Kidney (tissue), 14 donors: ENCODE results near the gene MAEA. TPM values are rescaled to one million over a fixed set of nuclear protein-coding genes. Genes with fewer than 3 reads are reported as not detected.
A peak's percentile ranks its signal among the peaks of the same experiment; 100 is the strongest.

Experiments used
- DNase-seq, 5 donors: peaks; one replicate each; pipeline ENCODE4 v3.0.0-alpha.2; 2013 to 2020
- FAIRE-seq: peaks from 2 replicates; lab custom pipeline; 2012; peaks lifted over from hg19 to GRCh38; lab: Jason Lieb, UNC
- H3K27ac ChIP-seq, 2 donors: one replicate each; pipeline ENCODE4 v1.7.0; 2013; ENCODE audit warnings: low read depth in 2 of 2, low read length in 2 of 2, inconsistent platforms in 1 of 2
- H3K27me3 ChIP-seq: one replicate; pipeline ENCODE4 v1.7.1; 2013; ENCODE audit warnings: low read length, inconsistent platforms; ENCODE audit not compliant: control insufficient read depth, insufficient read depth
- H3K36me3 ChIP-seq, 3 donors: one replicate each; pipeline versions ENCODE4 v1.7.0 to v1.7.1; 2013; ENCODE audit warnings: low read length in 3 of 3, control low read depth in 1 of 3, inconsistent platforms in 1 of 3; ENCODE audit not compliant: insufficient read depth in 3 of 3, control insufficient read depth in 2 of 3
- H3K4me1 ChIP-seq, 3 donors: one replicate each; pipeline versions ENCODE4 v1.7.0 to v1.7.1; 2013; ENCODE audit warnings: low read length in 3 of 3, inconsistent platforms in 1 of 3, low read depth in 1 of 3; ENCODE audit not compliant: control insufficient read depth in 2 of 3, insufficient read depth in 2 of 3
- H3K4me3 ChIP-seq, 3 donors: one replicate each; pipeline versions ENCODE4 v1.7.0 to v1.8.1; 2013; ENCODE audit warnings: low read length in 3 of 3, control low read depth in 1 of 3, inconsistent platforms in 1 of 3
- H3K9ac ChIP-seq, 3 donors: one replicate each; pipeline versions ENCODE4 v1.7.0 to v1.7.1; 2013; ENCODE audit warnings: low read length in 3 of 3, control low read depth in 1 of 3, inconsistent platforms in 1 of 3
- H3K9me3 ChIP-seq, 3 donors: one replicate each; pipeline versions ENCODE4 v1.7.0 to v1.7.1; 2013; ENCODE audit warnings: low read length in 3 of 3, control low read depth in 1 of 3, inconsistent platforms in 1 of 3; ENCODE audit not compliant: control insufficient read depth in 2 of 3, insufficient read depth in 1 of 3
- intact Hi-C: fragments of 100-400 bp; cut with DNase I; formaldehyde crosslinking; loops from one replicate; pipeline ENCODE4 v1.11.1; 2022
- polyA plus RNA-seq: library from polyadenylated mRNA; stranded (reverse); fragments of 350-450 nt; fragmentation: Illumina TruSeq; extraction: RNeasy Lipid Tissue Mini Kit (QIAGEN cat#74804); gene quantifications from one replicate; pipeline ENCODE4 v1.2.3, GENCODE V29; 2014; ENCODE audit warnings: low read depth, low replicate concordance; ENCODE audit not compliant: insufficient read depth
- total RNA-seq: library from RNA; stranded (reverse); fragmentation: NEBNext Ultra II Directional; extraction: Animal tissue kit (Norgen Biotek cat#: 25700); gene quantifications from one replicate; pipeline ENCODE4 v1.2.1, GENCODE V29; 2021
- TF ChIP-seq, protein P1 (sequence below): IDR thresholded peaks from 3 replicates; pipeline ENCODE4 v1.5.1; 2012; ENCODE audit warnings: mild to moderate bottlenecking, moderate library complexity, borderline replicate concordance; ENCODE audit not compliant: insufficient read depth; ENCODE audit errors: extremely low read depth
- donor health status: control.
- donor health status: control.
- donor health status: control.
- donor health status: control.
- donor health status: control.
- donor health status: DM: yes; HTN: yes; CAD: no.
- donor health status: Normal renal cell carcinoma (clear cell type).

MAEA gene
- total and polyA plus RNA-seq, 2 donors from 2014 or later: 65.0 to 75.2 TPM

- no peaks in the 10 kb centered on the region for H3K9me3 ChIP-seq
- no peaks in the 10 kb centered on the region for H3K4me1 ChIP-seq
- intact Hi-C loops: no loop called here
- H3K27ac ChIP-seq: no peak overlapping the region
- H3K27me3 ChIP-seq: no peaks in the 10 kb centered on the region
- peaks cover 0 to 6% (median 2%) of the 10 kb centered on the region in 3 donors for H3K36me3 ChIP-seq
- H3K4me3 ChIP-seq: no peak overlapping the region
- FAIRE-seq (no peak), DNase-seq (peak in 1 of 5 donors; percentile 47)
- no peak overlapping the region for H3K9ac ChIP-seq
- TF ChIP-seq, protein P1, sequence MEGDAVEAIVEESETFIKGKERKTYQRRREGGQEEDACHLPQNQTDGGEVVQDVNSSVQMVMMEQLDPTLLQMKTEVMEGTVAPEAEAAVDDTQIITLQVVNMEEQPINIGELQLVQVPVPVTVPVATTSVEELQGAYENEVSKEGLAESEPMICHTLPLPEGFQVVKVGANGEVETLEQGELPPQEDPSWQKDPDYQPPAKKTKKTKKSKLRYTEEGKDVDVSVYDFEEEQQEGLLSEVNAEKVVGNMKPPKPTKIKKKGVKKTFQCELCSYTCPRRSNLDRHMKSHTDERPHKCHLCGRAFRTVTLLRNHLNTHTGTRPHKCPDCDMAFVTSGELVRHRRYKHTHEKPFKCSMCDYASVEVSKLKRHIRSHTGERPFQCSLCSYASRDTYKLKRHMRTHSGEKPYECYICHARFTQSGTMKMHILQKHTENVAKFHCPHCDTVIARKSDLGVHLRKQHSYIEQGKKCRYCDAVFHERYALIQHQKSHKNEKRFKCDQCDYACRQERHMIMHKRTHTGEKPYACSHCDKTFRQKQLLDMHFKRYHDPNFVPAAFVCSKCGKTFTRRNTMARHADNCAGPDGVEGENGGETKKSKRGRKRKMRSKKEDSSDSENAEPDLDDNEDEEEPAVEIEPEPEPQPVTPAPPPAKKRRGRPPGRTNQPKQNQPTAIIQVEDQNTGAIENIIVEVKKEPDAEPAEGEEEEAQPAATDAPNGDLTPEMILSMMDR: no peak
Observed at GRCh38 chr4:1364748-1365147, 75.1 kb downstream of the MAEA start.

DNA sequence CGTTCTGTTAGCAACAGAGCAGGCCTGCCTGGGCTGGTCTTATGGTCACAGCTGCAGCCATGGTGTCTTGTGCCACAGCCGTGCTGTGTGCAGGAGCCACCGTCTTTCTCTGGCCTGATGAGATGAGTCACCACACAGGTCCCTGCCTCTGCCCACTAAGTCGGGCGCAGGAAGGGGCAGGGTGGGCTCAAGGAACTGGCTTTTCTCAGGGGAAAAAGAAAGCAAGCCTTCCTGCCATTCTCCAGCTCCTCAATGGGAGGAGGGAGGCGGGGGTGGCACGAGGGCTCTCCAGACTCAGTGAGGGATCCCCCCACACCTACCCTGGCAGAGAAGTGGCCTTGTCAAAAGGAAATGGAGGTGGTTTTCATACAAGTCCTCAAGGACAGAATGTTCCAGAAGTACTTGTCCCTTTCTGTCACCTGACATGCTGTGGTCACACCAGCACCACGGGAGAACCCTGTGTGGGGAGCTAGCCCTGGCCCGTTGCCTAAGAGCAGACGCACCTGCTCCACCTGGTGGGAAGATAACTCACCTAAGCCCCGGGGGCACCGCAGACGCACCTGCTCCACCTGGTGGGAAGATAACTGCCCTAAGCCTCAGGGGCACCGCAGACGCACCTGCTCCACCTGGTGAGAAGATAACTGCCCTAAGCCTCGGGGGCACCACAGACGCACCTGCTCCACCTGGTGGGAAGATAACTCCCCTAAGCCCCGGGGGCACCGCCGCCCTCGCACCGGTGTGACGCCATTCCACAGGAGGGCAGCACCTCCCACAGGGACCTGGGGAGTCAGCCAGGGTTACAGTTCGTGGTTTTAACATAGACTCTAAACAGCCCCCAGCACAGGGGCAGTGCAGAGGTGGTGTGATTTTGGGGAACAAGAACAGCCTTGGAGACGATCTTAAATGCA, 75.8 kb downstream of the MAEA start:
- peak in 1 of 5 donors; percentile 64 for DNase-seq

DNA sequence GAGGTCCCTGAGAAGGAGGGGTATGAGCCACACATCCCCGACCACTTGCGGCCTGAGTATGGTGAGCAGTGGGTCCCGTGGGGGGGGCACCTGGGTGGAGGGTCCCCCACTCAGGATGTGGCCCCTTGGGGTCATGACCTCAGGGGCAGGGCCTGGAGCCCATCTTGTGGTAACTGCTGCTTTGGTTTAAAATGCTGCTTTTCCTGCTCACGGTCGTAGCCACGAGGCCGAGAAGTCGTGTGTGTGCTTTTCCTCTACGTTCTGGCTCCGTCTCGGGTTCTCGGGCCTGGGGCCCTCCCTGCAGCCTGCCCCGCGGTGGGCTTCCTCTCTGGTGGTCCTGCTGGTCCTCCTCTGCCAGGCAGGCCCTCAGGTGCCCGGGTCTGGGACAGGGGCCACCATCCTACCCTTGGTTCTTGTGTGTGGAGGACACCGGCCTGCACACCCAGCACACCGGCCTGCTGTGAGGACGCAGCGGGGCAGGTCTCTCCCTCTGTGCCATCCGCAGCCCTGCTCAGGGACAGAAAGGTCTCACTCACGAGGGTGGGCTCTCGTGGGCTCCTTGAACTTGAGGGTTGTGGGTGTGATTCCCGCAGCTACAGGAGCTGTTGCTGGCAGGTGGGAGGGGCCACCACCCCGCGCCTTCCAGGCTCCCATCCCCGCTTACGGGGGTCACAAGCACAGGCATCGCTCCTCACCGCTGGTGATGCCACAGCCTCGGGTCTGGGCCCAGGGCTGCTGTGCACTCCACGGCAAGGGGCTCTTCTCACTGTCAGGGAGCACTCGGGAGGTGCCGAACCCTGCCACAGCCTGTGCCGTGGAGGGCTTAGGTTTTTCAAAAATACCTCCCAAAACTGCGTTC, 76.9 kb downstream of the MAEA start:
- Histone ChIP-seq H3K27ac (no peak overlapping the region), H3K36me3 (peaks cover 0 to 6% (median 2%) of the 10 kb centered on the region in 3 donors), H3K4me1 (no peaks in the 10 kb centered on the region), H3K9ac (no peak overlapping the region), H3K9me3 (no peaks in the 10 kb centered on the region), H3K27me3 (no peaks in the 10 kb centered on the region), H3K4me3 (no peak overlapping the region)
- intact Hi-C loops: no loop called here
- peak in 2 of 5 donors; percentile 30 to 65 for DNase-seq
- no peak for FAIRE-seq
- TF ChIP-seq, protein P1: no peak

More for the DNA sequence above, 75.8 kb downstream of the MAEA start:
- Histone ChIP-seq H3K4me3 (no peak overlapping the region), H3K9ac (no peak overlapping the region), H3K27ac (no peak overlapping the region), H3K27me3 (no peaks in the 10 kb centered on the region), H3K36me3 (peaks cover 0 to 6% (median 2%) of the 10 kb centered on the region in 3 donors), H3K9me3 (no peaks in the 10 kb centered on the region), H3K4me1 (no peaks in the 10 kb centered on the region)
- intact Hi-C loops: no loop called here
- no peak for FAIRE-seq
- TF ChIP-seq, protein P1: no peak
